G401 (cell line): ENCODE results near the gene HEATR1. TPM values are rescaled to one million over a fixed set of nuclear protein-coding genes. Genes with fewer than 3 reads are reported as not detected.
"Not testable (repeated sequence)": the region's sequence is repeated elsewhere in the genome, so short reads cannot be mapped to it uniquely, and the experiment has no call there.

Source experiments
- DNase-seq: peaks from one replicate; pipeline ENCODE4 v3.0.0-alpha.2; 2015; ENCODE audit warnings: low spot score
- in situ Hi-C: cut with HindIII; loops from 2 replicates; pipeline ENCODE4 v1.10.0; 2016; ENCODE audit warnings: low sequenced_read_pairs, mixed read lengths
- total RNA-seq: library from RNA; depleted of rRNA; stranded (reverse); fragments of >200 nt; shearing (Covaris generic); gene quantifications from 2 replicates; pipeline ENCODE4 v1.2.3, GENCODE V29; 2014

HEATR1 gene
- total RNA-seq, 1 experiment from 2014 or later: 17.0 TPM

DNA sequence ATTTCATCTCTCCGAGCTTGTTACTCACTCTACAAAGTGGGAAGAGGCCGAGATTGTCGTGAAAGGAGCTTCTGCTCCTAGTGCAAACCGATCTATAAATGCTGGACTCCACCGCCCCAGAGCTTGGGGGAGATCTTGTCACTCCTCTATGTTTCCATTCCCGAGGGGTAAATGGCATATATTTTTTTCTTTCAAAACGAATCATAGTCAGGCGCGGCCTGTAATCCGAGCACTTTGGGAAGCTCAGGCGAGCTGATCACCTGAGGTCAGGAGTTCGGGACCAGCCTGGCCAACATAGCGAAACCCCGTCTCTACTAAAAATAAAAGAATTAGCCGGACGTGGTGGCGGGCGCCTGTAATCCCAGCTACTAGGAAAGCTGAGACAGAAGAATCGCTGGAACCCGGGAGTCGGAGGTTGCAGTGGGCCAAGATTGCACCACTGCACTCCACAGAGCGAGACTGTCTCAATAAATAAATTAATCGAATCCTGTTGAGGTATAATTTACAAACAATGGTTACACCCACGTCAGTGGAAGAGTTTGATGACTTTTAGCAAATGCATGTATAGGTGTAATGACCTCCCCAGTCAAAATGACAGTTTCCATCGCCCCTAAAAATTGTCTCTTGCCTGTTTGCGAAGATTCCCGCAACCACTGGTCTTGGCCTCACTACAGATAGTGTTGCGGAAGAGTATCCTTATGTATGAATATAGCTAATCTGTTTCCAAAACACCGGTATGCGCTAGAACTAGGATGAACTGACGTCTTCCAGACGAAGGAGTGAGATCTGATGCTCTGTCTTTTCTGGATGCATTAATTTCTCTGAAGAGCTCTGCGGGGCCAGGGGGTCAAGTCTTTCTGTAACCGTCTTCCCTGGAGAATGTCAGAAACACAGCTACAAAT lies 840 bp upstream of the HEATR1 start:
- in situ Hi-C loops: no loop called here
- no peak for DNase-seq

DNA sequence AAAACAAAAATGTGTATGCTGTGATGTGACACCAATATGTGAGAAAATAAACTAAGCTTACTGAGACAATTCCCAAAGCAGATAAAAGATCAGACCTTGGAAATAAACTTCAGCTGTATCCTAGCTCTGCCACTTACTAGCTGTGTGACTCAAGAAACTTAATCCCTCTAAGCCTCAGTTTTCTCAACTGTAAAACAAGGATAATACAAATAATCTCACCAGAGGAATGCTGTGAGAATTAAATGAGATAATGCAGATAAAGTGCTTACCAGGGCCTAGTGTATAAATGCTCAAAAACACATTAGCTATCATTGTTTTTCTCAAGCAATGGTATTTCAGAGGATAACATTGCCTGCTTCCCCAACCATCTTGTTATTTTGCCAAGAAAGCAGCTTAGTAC lies 2.1 kb downstream of the HEATR1 start:
- DNase-seq: no peak
- in situ Hi-C loops: no loop called here

DNA sequence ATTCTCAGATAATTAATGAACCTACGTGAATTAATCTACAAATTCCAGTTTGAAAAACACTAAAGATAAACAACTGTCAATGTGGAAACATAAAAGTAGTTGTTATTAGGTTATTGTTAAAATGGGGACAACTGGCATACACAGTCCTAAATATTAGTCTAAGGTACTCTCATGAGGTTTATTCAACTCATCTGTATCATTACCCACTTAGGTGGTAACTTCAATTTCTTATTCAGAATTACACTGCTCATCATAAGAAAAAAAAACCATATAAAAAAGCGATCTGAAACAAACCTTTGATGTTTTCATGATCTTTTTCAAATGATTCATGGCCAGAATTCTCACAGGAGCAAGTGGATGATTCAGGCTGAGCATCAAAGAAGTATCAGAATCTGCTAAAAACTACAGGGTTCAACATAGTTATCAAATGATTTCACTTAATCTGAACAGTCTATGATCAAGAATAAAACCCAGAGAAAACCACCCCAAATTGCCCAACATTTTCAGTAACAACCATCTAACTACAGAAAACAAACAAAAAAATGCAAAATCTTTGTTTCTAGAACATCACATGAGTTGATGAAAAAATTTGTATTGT lies 13.7 kb downstream of the HEATR1 start:
- in situ Hi-C loops: no loop called here

GRCh38 chr1:236589531-236589930 lies 14.8 kb downstream of the HEATR1 start:
- in situ Hi-C loops: no loop called here
- no peak for DNase-seq

More for the DNA sequence above, 13.7 kb downstream of the HEATR1 start:
- no peak for DNase-seq

GRCh38 chr1:236581528-236581927 lies 22.8 kb downstream of the HEATR1 start:
- in situ Hi-C loops: no loop called here
- DNase-seq: no peak

GRCh38 chr1:236580404-236580803 lies 23.9 kb downstream of the HEATR1 start:
- in situ Hi-C loops, DNase-seq: not testable (repeated sequence)

DNA sequence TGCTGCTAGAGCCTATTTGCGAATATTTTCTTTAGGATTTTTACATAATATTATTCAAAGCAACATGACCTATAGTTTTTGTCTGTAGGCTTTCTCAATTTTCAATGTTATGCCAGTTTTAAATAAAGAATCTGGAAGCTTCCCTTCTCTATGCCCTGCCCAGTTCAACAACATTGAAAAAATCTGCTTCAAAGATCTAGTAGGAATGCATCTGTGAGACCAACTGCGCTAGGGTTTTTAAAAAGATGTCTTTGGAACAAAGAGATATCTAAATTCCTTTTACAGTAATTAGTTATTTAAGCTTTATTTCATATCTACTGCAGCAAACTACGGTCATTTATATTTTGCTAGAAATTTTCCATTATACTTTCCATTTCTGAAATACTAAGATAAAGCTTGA lies 25.7 kb downstream of the HEATR1 start:
- in situ Hi-C loops: no loop called here
- no peak for DNase-seq

DNA sequence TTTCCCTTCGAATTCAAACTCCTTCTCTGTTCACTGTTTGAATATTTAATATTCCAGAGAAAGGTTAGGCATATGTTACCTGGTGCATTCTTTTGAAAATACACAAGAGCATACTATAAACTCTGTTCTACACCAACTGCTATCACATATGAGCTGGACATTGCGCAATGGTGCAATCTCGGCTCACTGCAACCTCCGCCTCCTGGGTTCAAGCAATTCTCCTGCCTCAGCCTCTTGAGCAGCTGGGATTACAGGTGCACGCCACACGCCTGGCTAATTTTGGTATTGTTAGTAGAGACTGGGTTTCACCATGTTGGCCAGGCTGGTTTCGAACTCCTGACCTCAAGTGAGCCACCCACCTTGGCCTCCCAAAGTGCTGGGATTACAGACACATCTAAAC lies 27.3 kb downstream of the HEATR1 start:
- DNase-seq, in situ Hi-C loops: not testable (repeated sequence)

DNA sequence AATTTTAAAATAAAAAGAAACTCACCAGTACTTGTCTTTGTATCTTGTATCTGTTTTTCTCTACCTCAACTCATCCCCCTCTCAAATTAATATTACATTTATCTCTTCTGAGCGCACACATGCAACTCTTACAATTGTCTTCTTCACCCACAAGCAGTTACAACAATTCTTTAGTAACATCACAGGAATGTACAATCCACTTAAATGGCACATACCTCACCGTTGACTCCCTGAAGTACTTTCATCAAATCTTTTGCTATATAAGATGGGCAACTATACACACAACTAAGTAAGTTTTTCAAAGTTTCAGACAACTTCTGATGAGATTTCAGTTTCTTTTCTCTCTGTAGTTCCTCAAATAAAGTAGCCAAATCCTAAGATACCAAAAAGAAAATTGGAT lies 28.3 kb downstream of the HEATR1 start:
- DNase-seq: no peak

GRCh38 chr1:236575523-236575922 lies 28.8 kb downstream of the HEATR1 start:
- DNase-seq: no peak
- in situ Hi-C loops: no loop called here

More for the DNA sequence above, 28.3 kb downstream of the HEATR1 start:
- in situ Hi-C loops: no loop called here

GRCh38 chr1:236568285-236568894 lies 35.9 kb downstream of the HEATR1 start:
- in situ Hi-C loops: no loop called here

GRCh38 chr1:236565530-236565929 lies 38.8 kb downstream of the HEATR1 start:
- in situ Hi-C loops: no loop called here
- DNase-seq: no peak

More at GRCh38 chr1:236568285-236568894, 35.9 kb downstream of the HEATR1 start:
- DNase-seq: no peak

GRCh38 chr1:236561976-236562375 lies 42.3 kb downstream of the HEATR1 start:
- in situ Hi-C loops: no loop called here
- no peak for DNase-seq

GRCh38 chr1:236560213-236560771 lies 44.0 kb downstream of the HEATR1 start:
- no peak for DNase-seq
- in situ Hi-C loops: no loop called here

DNA sequence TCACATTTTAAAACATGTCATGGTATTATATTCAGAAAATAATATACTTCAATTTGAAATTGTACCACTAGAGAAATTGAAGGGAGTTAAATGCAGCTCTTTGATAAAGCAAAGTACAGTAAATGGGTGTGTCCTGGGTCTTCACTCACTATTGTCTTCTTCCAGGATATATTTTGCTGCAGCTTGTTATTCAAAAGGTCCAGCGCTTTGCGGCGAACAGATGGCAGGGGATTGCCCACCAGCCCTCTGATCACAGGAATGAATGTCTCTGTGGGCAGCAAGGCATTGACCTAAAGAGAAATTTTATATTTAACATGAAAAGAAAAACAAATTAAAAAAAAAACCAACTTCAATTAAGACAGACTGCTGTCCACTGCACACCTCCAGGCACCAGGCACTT lies 45.5 kb downstream of the HEATR1 start:
- in situ Hi-C loops: no loop called here
- DNase-seq: no peak

GRCh38 chr1:236558081-236558480 lies 46.2 kb downstream of the HEATR1 start:
- no peak for DNase-seq
- in situ Hi-C loops: no loop called here

DNA sequence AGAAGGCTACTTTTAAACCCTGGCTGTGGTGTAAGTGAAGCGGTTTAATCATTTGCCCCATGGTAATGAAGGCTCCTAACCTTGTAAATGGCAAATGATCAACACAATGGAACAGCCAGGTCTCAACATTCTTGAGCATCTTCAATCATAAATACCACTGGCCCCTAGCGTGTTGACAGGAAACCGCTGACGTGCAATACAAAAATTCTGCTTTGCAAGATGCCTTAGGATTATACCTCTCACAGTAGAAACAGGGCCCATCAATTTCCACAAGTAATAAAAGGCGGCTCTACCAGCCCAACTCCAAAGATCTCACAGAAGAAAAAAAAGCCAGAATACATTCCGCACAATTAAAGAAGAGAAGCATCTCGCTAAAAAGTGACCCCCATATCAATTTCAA lies 47.7 kb downstream of the HEATR1 start:
- in situ Hi-C loops: no loop called here
- DNase-seq: no peak

GRCh38 chr1:236553370-236553769 lies 50.9 kb downstream of the HEATR1 start:
- in situ Hi-C loops: no loop called here
- DNase-seq: no peak

- in situ Hi-C loops: no loop called here
- DNase-seq: no peak
Measured at GRCh38 chr1:236552901-236553300, 51.4 kb downstream of the HEATR1 start.

- no peak for DNase-seq
- in situ Hi-C loops: no loop called here
Measured at GRCh38 chr1:236552096-236552495, 52.2 kb downstream of the HEATR1 start.
